Measurements from ENCODE around the gene KCNMA1.

KCNMA1 gene

GRCh38 chr10:77619964-77620703 lies 17.5 kb downstream of the KCNMA1 start:
- Histone ChIP-seq H4K8ac (ENCODE audit: low read depth, low read length) (no peak overlapping the region), H3K4me1 (ENCODE audit: control insufficient read depth in 2 of 2, insufficient read depth in 1 of 2, low read depth in 1 of 2, low read length in 2 of 2) (no peaks in the 10 kb centered on the region), H3K79me1 (ENCODE audit: low read depth, low read length) (no peaks in the 10 kb centered on the region), H3K4ac (ENCODE audit: low read length) (no peak overlapping the region), H2BK120ac (ENCODE audit: low read depth, low read length) (no peak overlapping the region), H2AFZ (ENCODE audit: low read length) (no peak overlapping the region), H2BK12ac (ENCODE audit: low read length) (no peak overlapping the region), H3K9me3 (replicated peaks in 1 of 2; ENCODE audit: control insufficient read depth in 2 of 2, insufficient read depth in 1 of 2, low read depth in 1 of 2, low read length in 2 of 2) (no peaks in the 10 kb centered on the region), H3K36me3 (replicated peaks in 1 of 2; ENCODE audit: control insufficient read depth in 2 of 2, insufficient read depth in 2 of 2, low read length in 2 of 2) (no peaks in the 10 kb centered on the region), H4K91ac (ENCODE audit: low read depth, low read length, poor library complexity) (no peak overlapping the region), H3K9ac (ENCODE audit: low read depth, low read length, poor library complexity) (no peak overlapping the region), H3K18ac (ENCODE audit: low read length) (no peak overlapping the region), H3K4me2 (ENCODE audit: insufficient read depth, low read length, poor library complexity, severe bottlenecking) (no peak overlapping the region), H3K4me3 (ENCODE audit: low read length in 2 of 2) (peak overlapping the region in 1 of 2 donors; percentile 16), H3K27me3 (ENCODE audit: control insufficient read depth in 3 of 3, insufficient read depth in 3 of 3, low read depth in 1 of 3, low read length in 3 of 3) (peaks cover 0 to 9% (median 0%) of the 10 kb centered on the region in 3 experiments), H2BK15ac (ENCODE audit: low read length) (no peak overlapping the region), H2AK5ac (ENCODE audit: low read depth, low read length) (no peak overlapping the region), H3K27ac (replicated peaks; ENCODE audit: low read length) (no peak overlapping the region), H3K14ac (ENCODE audit: low read length) (peak overlapping the region; percentile 4), H2BK5ac (ENCODE audit: low read length) (peak overlapping the region; percentile 87), H3K23ac (ENCODE audit: low read depth, low read length, poor library complexity) (no peak overlapping the region)
- DNase-seq (ENCODE audit: low spot score) = no peak
- WGBS, 2 donors (ENCODE audit: extremely low coverage in 2 of 2, insufficient read length in 2 of 2, insufficient replicate concordance in 1 of 2) = no CpG with 5 or more reads among the region's 13 CpGs

GRCh38 chr10:77618117-77618516 lies 19.5 kb downstream of the KCNMA1 start:
- H3K4me3 ChIP-seq (ENCODE audit: low read length in 2 of 2) = no peak overlapping the region
- H3K36me3 ChIP-seq (replicated peaks in 1 of 2; ENCODE audit: control insufficient read depth in 2 of 2, insufficient read depth in 2 of 2, low read length in 2 of 2) = no peaks in the 10 kb centered on the region
- H3K27ac ChIP-seq (replicated peaks; ENCODE audit: low read length) = no peak overlapping the region
- H3K9me3 ChIP-seq (replicated peaks in 1 of 2; ENCODE audit: control insufficient read depth in 2 of 2, insufficient read depth in 1 of 2, low read depth in 1 of 2, low read length in 2 of 2) = no peaks in the 10 kb centered on the region
- peaks cover 0 to 7% of the 10 kb centered on the region in 2 donors for H3K4me1 ChIP-seq (ENCODE audit: control insufficient read depth in 2 of 2, insufficient read depth in 1 of 2, low read depth in 1 of 2, low read length in 2 of 2)
- no peak for DNase-seq (ENCODE audit: low spot score)
- no peak overlapping the region for H2BK12ac ChIP-seq (ENCODE audit: low read length)
- H2BK15ac ChIP-seq (ENCODE audit: low read length) = no peak overlapping the region
- H3K4me2 ChIP-seq (ENCODE audit: insufficient read depth, low read length, poor library complexity, severe bottlenecking) = no peak overlapping the region
- no peak overlapping the region for H4K8ac ChIP-seq (ENCODE audit: low read depth, low read length)
- H3K27me3 ChIP-seq (ENCODE audit: control insufficient read depth in 3 of 3, insufficient read depth in 3 of 3, low read depth in 1 of 3, low read length in 3 of 3) = peaks cover 0 to 9% (median 0%) of the 10 kb centered on the region in 3 experiments
- H2AFZ ChIP-seq (ENCODE audit: low read length) = no peak overlapping the region
- H2BK5ac ChIP-seq (ENCODE audit: low read length) = no peak overlapping the region
- no CpG with 5 or more reads among the region's 4 CpGs for WGBS, 2 donors (ENCODE audit: extremely low coverage in 2 of 2, insufficient read length in 2 of 2, insufficient replicate concordance in 1 of 2)
- no peak overlapping the region for H3K14ac ChIP-seq (ENCODE audit: low read length)
- no peak overlapping the region for H3K23ac ChIP-seq (ENCODE audit: low read depth, low read length, poor library complexity)
- H3K4ac ChIP-seq (ENCODE audit: low read length) = no peak overlapping the region
- no peak overlapping the region for H2BK120ac ChIP-seq (ENCODE audit: low read depth, low read length)
- H3K79me1 ChIP-seq (ENCODE audit: low read depth, low read length) = no peaks in the 10 kb centered on the region
- H3K9ac ChIP-seq (ENCODE audit: low read depth, low read length, poor library complexity) = no peak overlapping the region
- no peak overlapping the region for H2AK5ac ChIP-seq (ENCODE audit: low read depth, low read length)
- H3K18ac ChIP-seq (ENCODE audit: low read length) = no peak overlapping the region
- no peak overlapping the region for H4K91ac ChIP-seq (ENCODE audit: low read depth, low read length, poor library complexity)

- DNase-seq (ENCODE audit: low spot score) = no peak
- Histone ChIP-seq H3K27ac (replicated peaks; ENCODE audit: low read length) (no peak overlapping the region), H3K9ac (ENCODE audit: low read depth, low read length, poor library complexity) (no peak overlapping the region), H2BK120ac (ENCODE audit: low read depth, low read length) (no peak overlapping the region), H3K36me3 (replicated peaks in 1 of 2; ENCODE audit: control insufficient read depth in 2 of 2, insufficient read depth in 2 of 2, low read length in 2 of 2) (no peaks in the 10 kb centered on the region), H3K79me1 (ENCODE audit: low read depth, low read length) (no peaks in the 10 kb centered on the region), H3K4me2 (ENCODE audit: insufficient read depth, low read length, poor library complexity, severe bottlenecking) (no peak overlapping the region), H3K4me3 (ENCODE audit: low read length in 2 of 2) (no peak overlapping the region), H2AFZ (ENCODE audit: low read length) (no peak overlapping the region), H3K4me1 (ENCODE audit: control insufficient read depth in 2 of 2, insufficient read depth in 1 of 2, low read depth in 1 of 2, low read length in 2 of 2) (peaks cover 0 to 7% of the 10 kb centered on the region in 2 donors), H4K8ac (ENCODE audit: low read depth, low read length) (no peak overlapping the region), H2BK15ac (ENCODE audit: low read length) (no peak overlapping the region), H3K27me3 (ENCODE audit: control insufficient read depth in 3 of 3, insufficient read depth in 3 of 3, low read depth in 1 of 3, low read length in 3 of 3) (peaks cover 0 to 9% (median 0%) of the 10 kb centered on the region in 3 experiments), H3K23ac (ENCODE audit: low read depth, low read length, poor library complexity) (no peak overlapping the region), H3K9me3 (replicated peaks in 1 of 2; ENCODE audit: control insufficient read depth in 2 of 2, insufficient read depth in 1 of 2, low read depth in 1 of 2, low read length in 2 of 2) (no peaks in the 10 kb centered on the region), H2BK5ac (ENCODE audit: low read length) (no peak overlapping the region), H2BK12ac (ENCODE audit: low read length) (no peak overlapping the region), H2AK5ac (ENCODE audit: low read depth, low read length) (no peak overlapping the region), H3K14ac (ENCODE audit: low read length) (no peak overlapping the region), H4K91ac (ENCODE audit: low read depth, low read length, poor library complexity) (no peak overlapping the region), H3K18ac (ENCODE audit: low read length) (no peak overlapping the region), H3K4ac (ENCODE audit: low read length) (no peak overlapping the region)
- no CpG with 5 or more reads among the region's 5 CpGs for WGBS, 2 donors (ENCODE audit: extremely low coverage in 2 of 2, insufficient read length in 2 of 2, insufficient replicate concordance in 1 of 2)
Observed at GRCh38 chr10:77616766-77617165, 20.8 kb downstream of the KCNMA1 start.

GRCh38 chr10:77614778-77615625 lies 22.6 kb downstream of the KCNMA1 start:
- Histone ChIP-seq H2BK12ac (ENCODE audit: low read length) (no peak overlapping the region), H3K23ac (ENCODE audit: low read depth, low read length, poor library complexity) (no peak overlapping the region), H3K27ac (replicated peaks; ENCODE audit: low read length) (no peak overlapping the region), H2BK15ac (ENCODE audit: low read length) (no peak overlapping the region), H3K4me1 (ENCODE audit: control insufficient read depth in 2 of 2, insufficient read depth in 1 of 2, low read depth in 1 of 2, low read length in 2 of 2) (peaks cover 0 to 8% of the 10 kb centered on the region in 2 donors), H2AK5ac (ENCODE audit: low read depth, low read length) (no peak overlapping the region), H2AFZ (ENCODE audit: low read length) (no peak overlapping the region), H2BK5ac (ENCODE audit: low read length) (no peak overlapping the region), H3K14ac (ENCODE audit: low read length) (no peak overlapping the region), H3K9ac (ENCODE audit: low read depth, low read length, poor library complexity) (no peak overlapping the region), H3K9me3 (replicated peaks in 1 of 2; ENCODE audit: control insufficient read depth in 2 of 2, insufficient read depth in 1 of 2, low read depth in 1 of 2, low read length in 2 of 2) (no peaks in the 10 kb centered on the region), H3K36me3 (replicated peaks in 1 of 2; ENCODE audit: control insufficient read depth in 2 of 2, insufficient read depth in 2 of 2, low read length in 2 of 2) (no peaks in the 10 kb centered on the region), H4K91ac (ENCODE audit: low read depth, low read length, poor library complexity) (no peak overlapping the region), H3K18ac (ENCODE audit: low read length) (no peak overlapping the region), H3K27me3 (ENCODE audit: control insufficient read depth in 3 of 3, insufficient read depth in 3 of 3, low read depth in 1 of 3, low read length in 3 of 3) (peaks cover 0 to 3% (median 0%) of the 10 kb centered on the region in 3 experiments), H4K8ac (ENCODE audit: low read depth, low read length) (no peak overlapping the region), H3K4me2 (ENCODE audit: insufficient read depth, low read length, poor library complexity, severe bottlenecking) (no peak overlapping the region), H2BK120ac (ENCODE audit: low read depth, low read length) (no peak overlapping the region), H3K4ac (ENCODE audit: low read length) (no peak overlapping the region), H3K4me3 (ENCODE audit: low read length in 2 of 2) (no peak overlapping the region), H3K79me1 (ENCODE audit: low read depth, low read length) (no peaks in the 10 kb centered on the region)
- no CpG with 5 or more reads among the region's 6 CpGs for WGBS, 2 donors (ENCODE audit: extremely low coverage in 2 of 2, insufficient read length in 2 of 2, insufficient replicate concordance in 1 of 2)
- DNase-seq (ENCODE audit: low spot score) = no peak

Measured in neuronal stem cell (in vitro differentiated cells).